Islet precursor cell (in vitro differentiated cells): ENCODE data around the gene FKBP11.
A peak's percentile ranks its signal among the peaks of the same experiment; 100 is the strongest.
"Not testable (repeated sequence)": the region's sequence is repeated elsewhere in the genome, so short reads cannot be mapped to it uniquely, and the experiment has no call there.

ENCODE experiments used
- DNase-seq: peaks from one replicate; pipeline ENCODE4 v3.0.0-alpha.2; 2018

Gene FKBP11

GRCh38 chr12:48954841-48955501 lies 29.7 kb upstream of the FKBP11 start:
- no peak for DNase-seq

- DNase-seq = no peak
Observed at GRCh38 chr12:48954061-48954460, 28.8 kb upstream of the FKBP11 start.

- DNase-seq = no peak
Observed at GRCh38 chr12:48952691-48953090, 27.4 kb upstream of the FKBP11 start.

GRCh38 chr12:48947727-48948126 lies 22.4 kb upstream of the FKBP11 start:
- no peak for DNase-seq

GRCh38 chr12:48946943-48947342 lies 21.7 kb upstream of the FKBP11 start:
- DNase-seq = no peak

- no peak for DNase-seq
Observed at GRCh38 chr12:48946205-48946604, 20.9 kb upstream of the FKBP11 start.

GRCh38 chr12:48943221-48943620 lies 17.9 kb upstream of the FKBP11 start:
- DNase-seq = no peak

- no peak for DNase-seq
Observed at GRCh38 chr12:48940181-48940580, 14.9 kb upstream of the FKBP11 start.

- no peak for DNase-seq
Observed at GRCh38 chr12:48938805-48939204, 13.5 kb upstream of the FKBP11 start.

- peak; percentile 66 for DNase-seq
Observed at GRCh38 chr12:48937170-48937569, 11.9 kb upstream of the FKBP11 start.

- DNase-seq = peak; percentile 86
Observed at GRCh38 chr12:48936379-48936979, 11.2 kb upstream of the FKBP11 start.

GRCh38 chr12:48934312-48934706 lies 9.0 kb upstream of the FKBP11 start:
- DNase-seq = no peak

GRCh38 chr12:48933664-48934311 lies 8.5 kb upstream of the FKBP11 start:
- no peak for DNase-seq

GRCh38 chr12:48932878-48933277 lies 7.6 kb upstream of the FKBP11 start:
- no peak for DNase-seq

- DNase-seq = no peak
Observed at GRCh38 chr12:48930475-48930874, 5.2 kb upstream of the FKBP11 start.

GRCh38 chr12:48929551-48929950 lies 4.3 kb upstream of the FKBP11 start:
- no peak for DNase-seq

- no peak for DNase-seq
Observed at GRCh38 chr12:48927261-48927660, 2.0 kb upstream of the FKBP11 start.

- DNase-seq = peak; percentile 91
Observed at GRCh38 chr12:48924617-48925303, 532 bp downstream of the FKBP11 start.

GRCh38 chr12:48923117-48923516 lies 2.2 kb downstream of the FKBP11 start:
- DNase-seq = no peak

- no peak for DNase-seq
Observed at GRCh38 chr12:48917857-48918537, 7.3 kb downstream of the FKBP11 start.

- DNase-seq = no peak
Observed at GRCh38 chr12:48910196-48910595, 15.1 kb downstream of the FKBP11 start.

- DNase-seq = not testable (repeated sequence)
Observed at GRCh38 chr12:48909698-48910097, 15.6 kb downstream of the FKBP11 start.

- DNase-seq = no peak
Observed at GRCh38 chr12:48907245-48907644, 18.0 kb downstream of the FKBP11 start.
